ENCODE results near the gene GCK.

Gene GCK

GRCh38 chr7:44124822-44125202, 64.4 kb downstream of the GCK start:
- H3K9ac ChIP-seq (ENCODE audit: low read depth, low read length, poor library complexity) = no peak overlapping the region
- H3K4ac ChIP-seq (ENCODE audit: low read length) = no peak overlapping the region
- no peak overlapping the region for H2BK120ac ChIP-seq (ENCODE audit: low read depth, low read length)
- no peak overlapping the region for H3K14ac ChIP-seq (ENCODE audit: low read length)
- no peak overlapping the region for H2AFZ ChIP-seq (ENCODE audit: low read length)
- H2BK5ac ChIP-seq (ENCODE audit: low read length) = no peak overlapping the region
- H3K4me1 ChIP-seq (ENCODE audit: control insufficient read depth in 2 of 2, insufficient read depth in 1 of 2, low read depth in 1 of 2, low read length in 2 of 2) = peaks cover 4 to 12% of the 10 kb centered on the region in 2 donors
- no peak overlapping the region for H2BK15ac ChIP-seq (ENCODE audit: low read length)
- H4K8ac ChIP-seq (ENCODE audit: low read depth, low read length) = no peak overlapping the region
- H3K79me1 ChIP-seq (ENCODE audit: low read depth, low read length) = peaks cover 3% of the 10 kb centered on the region
- no peak overlapping the region for H3K4me2 ChIP-seq (ENCODE audit: insufficient read depth, low read length, poor library complexity, severe bottlenecking)
- H3K4me3 ChIP-seq (ENCODE audit: low read length in 2 of 2) = no peak overlapping the region
- no peak for DNase-seq (ENCODE audit: low spot score)
- peaks cover 0 to 2% (median 0%) of the 10 kb centered on the region in 3 experiments for H3K27me3 ChIP-seq (ENCODE audit: control insufficient read depth in 3 of 3, insufficient read depth in 3 of 3, low read depth in 1 of 3, low read length in 3 of 3)
- no peak overlapping the region for H4K91ac ChIP-seq (ENCODE audit: low read depth, low read length, poor library complexity)
- H3K36me3 ChIP-seq (replicated peaks in 1 of 2; ENCODE audit: control insufficient read depth in 2 of 2, insufficient read depth in 2 of 2, low read length in 2 of 2) = peaks cover 20 to 24% of the 10 kb centered on the region in 2 donors
- no peak overlapping the region for H2BK12ac ChIP-seq (ENCODE audit: low read length)
- H3K27ac ChIP-seq (replicated peaks; ENCODE audit: low read length) = no peak overlapping the region
- WGBS, 2 donors (ENCODE audit: extremely low coverage in 2 of 2, insufficient read length in 2 of 2, insufficient replicate concordance in 1 of 2) = no CpG with 5 or more reads among the region's 6 CpGs
- no peak overlapping the region for H3K18ac ChIP-seq (ENCODE audit: low read length)
- H3K9me3 ChIP-seq (replicated peaks in 1 of 2; ENCODE audit: control insufficient read depth in 2 of 2, insufficient read depth in 1 of 2, low read depth in 1 of 2, low read length in 2 of 2) = peaks cover 0 to 4% of the 10 kb centered on the region in 2 donors
- H3K23ac ChIP-seq (ENCODE audit: low read depth, low read length, poor library complexity) = no peak overlapping the region
- H2AK5ac ChIP-seq (ENCODE audit: low read depth, low read length) = no peak overlapping the region

- peak within 1 kb of the TSS; percentile 97 for H3K18ac ChIP-seq (ENCODE audit: low read length)
- WGBS, 2 donors (ENCODE audit: extremely low coverage in 2 of 2, insufficient read length in 2 of 2, insufficient replicate concordance in 1 of 2) = no CpG with 5 or more reads among the region's 86 CpGs
- peak within 1 kb of the TSS; percentile 97 for H2AFZ ChIP-seq (ENCODE audit: low read length)
- H3K27ac ChIP-seq (replicated peaks; ENCODE audit: low read length) = no peak within 1 kb of the TSS
- peaks cover 4 to 12% of the 10 kb centered on the region in 2 donors for H3K4me1 ChIP-seq (ENCODE audit: control insufficient read depth in 2 of 2, insufficient read depth in 1 of 2, low read depth in 1 of 2, low read length in 2 of 2)
- H3K36me3 ChIP-seq (replicated peaks in 1 of 2; ENCODE audit: control insufficient read depth in 2 of 2, insufficient read depth in 2 of 2, low read length in 2 of 2) = peaks cover 27 to 34% of the 10 kb centered on the region in 2 donors
- peak within 1 kb of the TSS; percentile 92 for H3K9ac ChIP-seq (ENCODE audit: low read depth, low read length, poor library complexity)
- H3K79me1 ChIP-seq (ENCODE audit: low read depth, low read length) = peaks cover 3% of the 10 kb centered on the region
- no peak within 1 kb of the TSS for H3K4ac ChIP-seq (ENCODE audit: low read length)
- peaks cover 0 to 4% of the 10 kb centered on the region in 2 donors for H3K9me3 ChIP-seq (replicated peaks in 1 of 2; ENCODE audit: control insufficient read depth in 2 of 2, insufficient read depth in 1 of 2, low read depth in 1 of 2, low read length in 2 of 2)
- no peak within 1 kb of the TSS for H2BK12ac ChIP-seq (ENCODE audit: low read length)
- H2BK15ac ChIP-seq (ENCODE audit: low read length) = no peak within 1 kb of the TSS
- H4K91ac ChIP-seq (ENCODE audit: low read depth, low read length, poor library complexity) = no peak within 1 kb of the TSS
- no peak within 1 kb of the TSS for H2BK120ac ChIP-seq (ENCODE audit: low read depth, low read length)
- H3K14ac ChIP-seq (ENCODE audit: low read length) = no peak within 1 kb of the TSS
- H3K23ac ChIP-seq (ENCODE audit: low read depth, low read length, poor library complexity) = peak within 1 kb of the TSS; percentile 86
- peak within 1 kb of the TSS; percentile 90 for H3K4me2 ChIP-seq (ENCODE audit: insufficient read depth, low read length, poor library complexity, severe bottlenecking)
- no peak within 1 kb of the TSS for H4K8ac ChIP-seq (ENCODE audit: low read depth, low read length)
- H2AK5ac ChIP-seq (ENCODE audit: low read depth, low read length) = no peak within 1 kb of the TSS
- H2BK5ac ChIP-seq (ENCODE audit: low read length) = no peak within 1 kb of the TSS
- peaks cover 0 to 2% (median 0%) of the 10 kb centered on the region in 3 experiments for H3K27me3 ChIP-seq (ENCODE audit: control insufficient read depth in 3 of 3, insufficient read depth in 3 of 3, low read depth in 1 of 3, low read length in 3 of 3)
- DNase-seq (ENCODE audit: low spot score) = peak; percentile 95
- H3K4me3 ChIP-seq (ENCODE audit: low read length in 2 of 2) = peak within 1 kb of the TSS; percentile 87 to 91
These were observed 65.8 kb downstream of the GCK start, which contains the start of gene POLD2 for GRCh38 chr7:44123190-44124003. TSS of gene POLD2 (minus strand) at chr7:44123548. CDS start at chr7:44122053, 1,495 bp downstream.

GRCh38 chr7:44122529-44122928, 66.7 kb downstream of the GCK start:
- DNase-seq (ENCODE audit: low spot score) = no peak
- no CpG with 5 or more reads among the region's 1 CpG for WGBS, 2 donors (ENCODE audit: extremely low coverage in 2 of 2, insufficient read length in 2 of 2, insufficient replicate concordance in 1 of 2)
- H3K27ac ChIP-seq (replicated peaks; ENCODE audit: low read length) = no peak overlapping the region

GRCh38 chr7:44121761-44122420, 67.3 kb downstream of the GCK start:
- no peak for DNase-seq (ENCODE audit: low spot score)
- no peak overlapping the region for H3K23ac ChIP-seq (ENCODE audit: low read depth, low read length, poor library complexity)
- peaks cover 0 to 2% (median 0%) of the 10 kb centered on the region in 3 experiments for H3K27me3 ChIP-seq (ENCODE audit: control insufficient read depth in 3 of 3, insufficient read depth in 3 of 3, low read depth in 1 of 3, low read length in 3 of 3)
- no peaks in the 10 kb centered on the region for H3K9me3 ChIP-seq (replicated peaks in 1 of 2; ENCODE audit: control insufficient read depth in 2 of 2, insufficient read depth in 1 of 2, low read depth in 1 of 2, low read length in 2 of 2)
- no peak overlapping the region for H2AFZ ChIP-seq (ENCODE audit: low read length)
- no peak overlapping the region for H2BK5ac ChIP-seq (ENCODE audit: low read length)
- peaks cover 8% of the 10 kb centered on the region for H3K79me1 ChIP-seq (ENCODE audit: low read depth, low read length)
- H3K9ac ChIP-seq (ENCODE audit: low read depth, low read length, poor library complexity) = peak overlapping the region; percentile 47
- WGBS, 2 donors (ENCODE audit: extremely low coverage in 2 of 2, insufficient read length in 2 of 2, insufficient replicate concordance in 1 of 2) = no CpG with 5 or more reads among the region's 12 CpGs
- no peak overlapping the region for H3K4me2 ChIP-seq (ENCODE audit: insufficient read depth, low read length, poor library complexity, severe bottlenecking)
- no peak overlapping the region for H2BK12ac ChIP-seq (ENCODE audit: low read length)
- H3K4me3 ChIP-seq (ENCODE audit: low read length in 2 of 2) = peak overlapping the region in 1 of 2 donors; percentile 87
- no peak overlapping the region for H3K27ac ChIP-seq (replicated peaks; ENCODE audit: low read length)
- H2AK5ac ChIP-seq (ENCODE audit: low read depth, low read length) = no peak overlapping the region
- no peak overlapping the region for H3K14ac ChIP-seq (ENCODE audit: low read length)
- H3K4me1 ChIP-seq (ENCODE audit: control insufficient read depth in 2 of 2, insufficient read depth in 1 of 2, low read depth in 1 of 2, low read length in 2 of 2) = peaks cover 4 to 12% of the 10 kb centered on the region in 2 donors
- no peak overlapping the region for H2BK120ac ChIP-seq (ENCODE audit: low read depth, low read length)
- H2BK15ac ChIP-seq (ENCODE audit: low read length) = no peak overlapping the region
- H4K8ac ChIP-seq (ENCODE audit: low read depth, low read length) = no peak overlapping the region
- H3K36me3 ChIP-seq (replicated peaks in 1 of 2; ENCODE audit: control insufficient read depth in 2 of 2, insufficient read depth in 2 of 2, low read length in 2 of 2) = peaks cover 38 to 49% of the 10 kb centered on the region in 2 donors
- H3K18ac ChIP-seq (ENCODE audit: low read length) = no peak overlapping the region
- no peak overlapping the region for H4K91ac ChIP-seq (ENCODE audit: low read depth, low read length, poor library complexity)
- H3K4ac ChIP-seq (ENCODE audit: low read length) = no peak overlapping the region

More at GRCh38 chr7:44122529-44122928, 66.7 kb downstream of the GCK start:
- peaks cover 32 to 43% of the 10 kb centered on the region in 2 donors for H3K36me3 ChIP-seq (replicated peaks in 1 of 2; ENCODE audit: control insufficient read depth in 2 of 2, insufficient read depth in 2 of 2, low read length in 2 of 2)
- H2BK12ac ChIP-seq (ENCODE audit: low read length) = no peak overlapping the region
- no peak overlapping the region for H2BK5ac ChIP-seq (ENCODE audit: low read length)
- H2AFZ ChIP-seq (ENCODE audit: low read length) = no peak overlapping the region
- peak overlapping the region; percentile 32 for H3K4me2 ChIP-seq (ENCODE audit: insufficient read depth, low read length, poor library complexity, severe bottlenecking)
- H3K18ac ChIP-seq (ENCODE audit: low read length) = no peak overlapping the region
- H3K27me3 ChIP-seq (ENCODE audit: control insufficient read depth in 3 of 3, insufficient read depth in 3 of 3, low read depth in 1 of 3, low read length in 3 of 3) = peaks cover 0 to 2% (median 0%) of the 10 kb centered on the region in 3 experiments
- no peak overlapping the region for H3K23ac ChIP-seq (ENCODE audit: low read depth, low read length, poor library complexity)
- no peak overlapping the region for H3K14ac ChIP-seq (ENCODE audit: low read length)
- no peak overlapping the region for H4K8ac ChIP-seq (ENCODE audit: low read depth, low read length)
- H2BK120ac ChIP-seq (ENCODE audit: low read depth, low read length) = no peak overlapping the region
- H2BK15ac ChIP-seq (ENCODE audit: low read length) = no peak overlapping the region
- no peak overlapping the region for H2AK5ac ChIP-seq (ENCODE audit: low read depth, low read length)
- H3K4me1 ChIP-seq (ENCODE audit: control insufficient read depth in 2 of 2, insufficient read depth in 1 of 2, low read depth in 1 of 2, low read length in 2 of 2) = peaks cover 4 to 12% of the 10 kb centered on the region in 2 donors
- H3K9me3 ChIP-seq (replicated peaks in 1 of 2; ENCODE audit: control insufficient read depth in 2 of 2, insufficient read depth in 1 of 2, low read depth in 1 of 2, low read length in 2 of 2) = no peaks in the 10 kb centered on the region
- peaks cover 4% of the 10 kb centered on the region for H3K79me1 ChIP-seq (ENCODE audit: low read depth, low read length)
- H3K4me3 ChIP-seq (ENCODE audit: low read length in 2 of 2) = peak overlapping the region; percentile 69 to 87
- no peak overlapping the region for H3K9ac ChIP-seq (ENCODE audit: low read depth, low read length, poor library complexity)
- H3K4ac ChIP-seq (ENCODE audit: low read length) = no peak overlapping the region
- no peak overlapping the region for H4K91ac ChIP-seq (ENCODE audit: low read depth, low read length, poor library complexity)

All from neuronal stem cell (in vitro differentiated cells).